Stimulated activated CD4-positive, alpha-beta T cell treated with anti-CD3 and anti-CD28 coated beads, Interleukin-4, amount 100 ng/mL, for 24 hours (primary cell): ENCODE data around the gene EEF1AKMT4.

Experiments
- DNase-seq: peaks from one replicate; pipeline ENCODE4 v3.0.0-alpha.2; 2020

The EEF1AKMT4 gene

GRCh38 chr3:184305577-184305976 is 56.1 kb downstream of the EEF1AKMT4 start:
- no peak for DNase-seq

GRCh38 chr3:184306341-184306972 is 57.0 kb downstream of the EEF1AKMT4 start:
- DNase-seq, result no peak

- DNase-seq, result no peak
These were observed 58.4 kb downstream of the EEF1AKMT4 start for GRCh38 chr3:184307915-184308314.
